HG02642 (cell line): Measurements from ENCODE around the gene NXN.
"Not testable (repeated sequence)": the region's sequence is repeated elsewhere in the genome, so short reads cannot be mapped to it uniquely, and the experiment has no call there.

ENCODE experiments used
- ATAC-seq: cut with Tn5 transposase; IDR thresholded peaks from one replicate; pipeline ENCODE4 v1.9.1; 2021; ENCODE audit warnings: mild to moderate bottlenecking; ENCODE audit not compliant: unreplicated experiment, poor library complexity

NXN gene

DNA sequence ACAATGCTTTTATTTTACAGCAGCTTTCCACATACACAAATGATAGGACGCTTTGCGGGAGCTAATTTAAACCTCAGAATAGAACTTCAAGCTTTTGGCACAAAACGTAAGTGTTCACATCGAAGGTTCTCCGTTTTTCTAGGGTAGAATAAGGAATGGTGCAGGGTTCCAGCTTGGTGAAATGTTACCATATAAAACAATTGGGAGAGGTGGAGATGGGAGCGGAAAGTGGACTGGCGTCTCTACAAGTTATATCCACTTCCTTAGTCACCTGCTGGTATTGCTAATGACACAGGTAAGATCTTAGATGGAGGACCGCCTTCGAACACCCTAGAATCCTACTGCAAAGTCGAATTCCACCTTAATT lies 1.7 kb upstream of the NXN start:
- no peak for ATAC-seq

GRCh38 chr17:980406-981291 lies 1.1 kb upstream of the NXN start:
- ATAC-seq = no peak

- peak; percentile 44 for ATAC-seq
These were observed 401 bp downstream of the NXN start for GRCh38 chr17:979212-979538.

DNA sequence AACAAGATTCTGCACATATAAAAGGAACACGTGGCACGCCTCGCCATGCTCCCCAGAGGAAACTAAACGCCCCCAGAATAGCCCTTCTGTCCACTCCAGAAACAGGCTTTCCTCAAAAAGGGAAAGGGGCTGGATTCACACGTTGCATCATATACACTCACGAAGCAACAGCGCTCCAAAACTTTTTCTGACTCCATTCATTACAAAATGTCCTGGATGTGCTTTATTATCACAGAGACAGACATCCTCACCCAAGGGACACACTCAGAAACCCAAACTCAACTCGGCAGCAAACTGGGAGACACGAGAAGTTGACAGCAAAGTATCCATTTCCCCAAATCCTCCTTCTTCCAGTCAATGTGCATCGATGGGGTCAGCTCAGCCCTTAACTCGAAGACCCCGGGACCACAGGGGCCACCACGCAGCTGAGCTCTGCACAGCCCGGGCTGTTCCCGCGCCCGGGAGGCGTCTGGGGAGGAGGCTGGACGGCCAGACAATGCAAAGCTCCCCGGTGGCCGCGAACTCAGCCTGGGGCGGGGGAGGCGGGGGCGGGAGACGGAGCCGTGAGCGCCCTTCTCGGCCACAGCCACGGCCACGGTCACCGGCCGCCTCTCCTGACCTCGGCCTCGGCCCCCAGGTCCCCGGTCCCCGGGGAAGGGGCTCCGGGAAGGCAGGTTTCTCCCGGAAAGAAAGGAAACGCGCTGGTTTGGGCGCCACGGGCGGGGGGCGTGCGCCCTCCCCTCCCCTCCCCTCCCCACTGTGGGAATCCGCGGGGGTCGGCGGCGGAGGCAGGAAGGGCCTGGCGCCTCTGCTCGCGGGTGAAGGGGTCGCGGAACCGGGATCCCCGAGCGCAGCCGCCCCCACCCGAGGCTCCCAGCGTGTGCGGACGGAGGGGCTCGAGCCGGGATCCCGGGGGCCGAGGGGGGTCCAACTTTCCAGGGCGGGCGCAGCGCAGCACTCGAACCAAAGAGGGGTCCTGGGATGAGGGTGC lies 1.2 kb downstream of the NXN start:
- no peak for ATAC-seq

DNA sequence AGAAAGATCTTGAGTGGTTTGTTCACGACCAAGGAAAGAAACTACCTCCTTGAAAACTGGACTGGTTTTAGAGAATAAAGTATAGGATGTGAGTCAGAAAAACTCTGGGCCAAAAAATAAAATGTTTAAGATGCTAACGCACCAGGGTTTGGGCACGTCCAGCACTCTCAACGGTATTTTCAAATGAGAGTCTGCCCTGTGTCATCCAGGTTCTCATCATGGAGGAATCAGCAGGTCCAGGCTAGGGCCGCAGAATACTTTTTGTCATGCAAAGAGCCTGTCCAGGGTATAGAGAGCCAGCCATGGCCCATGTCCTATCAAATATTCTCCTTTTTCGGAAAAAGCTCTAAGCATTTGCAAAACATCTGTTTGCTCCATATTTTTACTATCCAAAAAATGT lies 2.4 kb downstream of the NXN start:
- ATAC-seq = no peak

DNA sequence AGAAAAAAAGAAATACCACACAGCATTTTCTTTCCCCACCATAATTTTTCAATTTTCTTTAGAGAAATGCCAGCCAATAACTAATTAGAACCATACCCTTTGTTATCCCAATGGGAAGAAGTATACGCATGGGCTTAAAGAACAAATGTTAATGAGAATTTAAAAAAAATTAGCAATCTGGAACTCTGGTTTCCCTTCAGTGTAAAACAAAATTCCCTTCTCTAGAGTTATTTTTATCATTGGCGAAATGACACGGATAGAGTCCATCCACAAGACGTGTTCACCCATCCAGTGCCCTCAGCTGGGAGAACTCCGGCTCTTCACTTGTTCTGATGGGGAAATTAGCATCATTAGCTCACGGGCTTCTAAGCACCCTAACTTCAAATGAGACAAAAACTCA lies 3.3 kb downstream of the NXN start:
- ATAC-seq = no peak

DNA sequence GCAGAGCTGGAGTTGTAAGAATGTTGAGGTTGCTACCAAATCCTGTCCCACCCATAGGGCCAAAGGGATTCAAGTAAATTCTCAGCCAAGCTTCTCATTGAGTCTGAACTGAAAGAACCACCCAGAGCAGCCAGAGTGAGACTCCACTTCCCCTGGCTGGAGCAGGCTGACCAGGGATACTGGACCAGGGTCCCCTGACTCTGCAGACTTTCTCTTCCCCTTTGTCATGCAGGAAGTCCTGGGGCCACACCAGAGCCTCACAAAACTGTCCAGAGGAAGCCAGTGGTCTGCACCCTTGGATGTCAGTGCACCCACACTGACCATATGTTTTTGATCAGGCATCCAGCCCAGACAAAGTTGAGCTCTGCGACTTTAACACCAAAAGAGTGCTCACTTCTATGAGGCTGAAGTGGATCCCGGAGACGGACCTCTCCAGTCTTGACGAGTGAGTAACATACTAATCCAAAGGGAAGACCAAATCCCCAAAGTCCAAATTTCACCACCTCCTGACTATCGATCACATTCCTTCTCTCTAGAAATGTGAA lies 4.1 kb downstream of the NXN start:
- no peak for ATAC-seq

DNA sequence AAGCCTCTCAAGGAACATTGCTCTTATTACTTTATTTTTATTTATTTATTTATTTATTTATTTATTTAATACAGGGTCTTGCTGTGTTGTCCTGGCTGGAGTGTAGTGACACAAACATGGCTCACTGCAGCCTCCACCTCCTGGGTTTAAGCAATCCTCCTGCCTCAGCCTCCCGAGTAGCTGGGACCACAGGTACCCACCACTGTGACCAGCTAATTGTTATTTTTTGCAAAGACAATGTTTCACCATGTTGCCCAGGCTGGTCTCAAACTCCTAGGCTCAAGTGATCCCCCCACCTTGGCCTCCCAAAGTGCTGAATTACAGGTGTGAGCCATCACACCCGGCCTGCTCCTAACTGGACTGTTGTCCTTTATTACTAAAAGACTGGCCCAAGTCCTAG lies 4.8 kb downstream of the NXN start:
- not testable (repeated sequence) for ATAC-seq

DNA sequence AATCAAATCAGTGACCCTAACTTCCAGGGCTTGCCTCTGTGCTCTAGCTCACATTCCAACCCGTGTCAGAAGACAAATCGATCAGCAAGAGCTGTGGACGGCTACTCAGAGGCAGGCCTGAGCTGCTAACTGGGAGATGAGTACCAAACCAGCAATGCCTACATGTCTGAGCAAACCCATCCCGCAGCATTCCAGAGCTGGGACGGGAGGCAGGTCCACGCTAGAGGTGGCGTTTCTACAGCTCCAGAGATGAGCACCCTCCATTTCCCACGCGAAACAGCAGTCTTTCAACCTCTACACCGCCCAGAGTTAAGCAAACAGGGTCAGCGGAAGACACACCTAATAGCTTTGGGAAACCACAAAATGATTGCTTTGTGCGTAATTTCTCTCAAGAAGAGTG lies 6.5 kb downstream of the NXN start:
- no peak for ATAC-seq

- not testable (repeated sequence) for ATAC-seq
These were observed 7.7 kb downstream of the NXN start for GRCh38 chr17:971861-972260.

- no peak for ATAC-seq
These were observed 9.2 kb downstream of the NXN start for GRCh38 chr17:970364-970763.

GRCh38 chr17:969811-970355 lies 9.7 kb downstream of the NXN start:
- no peak for ATAC-seq

DNA sequence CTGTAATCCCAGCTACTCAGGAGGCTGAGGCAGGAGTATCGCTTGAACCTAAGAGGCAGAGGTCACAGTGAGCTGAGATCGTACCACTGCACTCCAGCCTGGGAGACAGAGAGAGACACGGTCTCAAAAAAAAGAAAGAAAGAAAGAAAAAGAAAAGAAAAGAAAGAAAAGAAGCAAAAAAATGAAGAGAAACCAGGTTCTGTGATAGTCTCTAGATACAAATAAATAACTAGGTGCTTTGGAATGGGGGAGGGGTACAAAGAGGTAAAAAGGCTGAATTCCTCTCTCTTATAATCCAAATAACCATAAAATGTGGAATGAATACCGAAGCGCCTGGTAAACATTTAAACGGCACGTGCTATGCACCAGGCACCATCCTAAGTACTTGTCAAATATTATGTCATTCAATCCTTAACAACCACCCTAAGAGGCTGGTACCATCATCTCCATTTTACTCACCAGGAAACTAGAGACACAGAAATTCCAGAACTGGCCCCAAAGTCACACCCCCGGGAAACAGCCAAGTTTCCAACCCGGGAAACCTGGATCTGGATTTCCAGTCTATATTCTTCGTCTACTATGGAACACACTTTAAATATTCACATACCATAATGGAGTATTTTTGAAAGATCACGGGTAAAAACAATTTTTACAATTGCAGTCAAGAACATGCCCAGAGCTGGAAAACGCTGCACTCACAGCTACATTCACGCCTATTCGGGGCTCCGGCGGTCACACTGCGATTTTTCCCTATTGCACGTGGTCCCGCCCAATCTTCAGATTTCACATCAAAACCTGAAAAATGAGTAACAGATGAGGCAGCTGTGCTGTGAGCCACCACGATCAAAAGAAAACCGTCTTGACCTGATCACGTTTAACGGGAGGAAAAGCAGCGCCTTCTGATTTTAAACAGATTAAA lies 10.5 kb downstream of the NXN start:
- ATAC-seq = no peak

GRCh38 chr17:967122-967521 lies 12.5 kb downstream of the NXN start:
- ATAC-seq = no peak

- ATAC-seq = no peak
These were observed 14.1 kb downstream of the NXN start for GRCh38 chr17:965311-965989.

DNA sequence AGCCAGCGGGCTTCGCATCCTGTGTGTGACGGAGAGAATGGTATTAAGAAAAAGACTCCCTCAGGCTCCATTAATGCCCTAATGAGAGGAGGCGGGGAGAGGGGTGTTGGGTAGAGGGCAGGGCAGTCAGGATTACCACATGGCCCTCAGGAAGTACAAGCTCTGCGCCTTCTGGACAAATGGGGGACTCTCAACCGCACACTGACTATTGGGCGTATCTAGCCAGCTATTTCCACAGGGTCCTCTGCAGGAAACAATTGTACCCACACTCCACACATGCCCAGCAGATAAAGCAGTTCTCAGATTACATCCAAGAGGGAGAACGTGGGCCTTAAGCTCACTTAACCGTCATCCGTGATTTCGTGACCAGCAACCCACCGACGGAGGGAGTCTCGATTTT lies 14.7 kb downstream of the NXN start:
- no peak for ATAC-seq

- no peak for ATAC-seq
These were observed 16.9 kb downstream of the NXN start for GRCh38 chr17:962670-963069.

- no peak for ATAC-seq
These were observed 17.4 kb downstream of the NXN start for GRCh38 chr17:962166-962565.

- ATAC-seq = no peak
These were observed 20.7 kb downstream of the NXN start for GRCh38 chr17:958712-959451.
